ENCODE measurements around the gene GUCA2B.

The GUCA2B gene

DNA sequence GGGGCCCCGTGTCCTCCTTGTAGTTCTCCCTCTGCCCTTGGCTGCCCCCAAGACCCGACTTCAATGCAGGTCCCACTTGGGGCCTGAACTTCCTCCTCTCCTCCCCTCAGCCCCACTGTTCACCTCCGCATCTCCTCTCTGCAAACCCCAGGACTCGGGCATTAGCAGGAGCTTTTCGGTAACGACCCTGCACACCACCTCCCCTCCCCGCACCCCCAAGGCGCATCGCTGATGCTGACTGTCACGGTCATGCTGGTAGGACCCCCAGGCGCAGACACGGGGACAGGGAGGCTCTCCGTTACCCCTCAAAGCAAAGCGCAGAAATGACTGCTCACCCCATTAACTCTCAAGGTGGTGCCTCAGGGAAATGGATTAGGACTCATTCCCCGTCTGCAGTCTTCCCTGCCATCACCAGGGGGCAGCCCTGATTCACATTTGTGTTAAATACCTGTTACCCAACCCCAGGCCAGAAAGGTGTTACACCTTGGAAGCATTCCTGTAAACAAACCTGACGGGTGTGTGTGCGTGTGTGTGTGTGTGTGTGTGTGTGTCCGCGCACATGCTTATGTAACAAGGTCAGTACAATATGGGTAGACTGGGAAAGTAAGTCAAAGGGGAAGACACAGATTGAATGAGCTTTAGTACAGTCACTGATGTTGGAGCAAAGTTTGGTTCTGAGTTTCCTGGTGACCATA is 6.4 kb upstream of the GUCA2B start:
- no peak overlapping the region for H3K4me3 ChIP-seq (ENCODE audit: low read depth, low read length)
- TF ChIP-seq, protein P1, sequence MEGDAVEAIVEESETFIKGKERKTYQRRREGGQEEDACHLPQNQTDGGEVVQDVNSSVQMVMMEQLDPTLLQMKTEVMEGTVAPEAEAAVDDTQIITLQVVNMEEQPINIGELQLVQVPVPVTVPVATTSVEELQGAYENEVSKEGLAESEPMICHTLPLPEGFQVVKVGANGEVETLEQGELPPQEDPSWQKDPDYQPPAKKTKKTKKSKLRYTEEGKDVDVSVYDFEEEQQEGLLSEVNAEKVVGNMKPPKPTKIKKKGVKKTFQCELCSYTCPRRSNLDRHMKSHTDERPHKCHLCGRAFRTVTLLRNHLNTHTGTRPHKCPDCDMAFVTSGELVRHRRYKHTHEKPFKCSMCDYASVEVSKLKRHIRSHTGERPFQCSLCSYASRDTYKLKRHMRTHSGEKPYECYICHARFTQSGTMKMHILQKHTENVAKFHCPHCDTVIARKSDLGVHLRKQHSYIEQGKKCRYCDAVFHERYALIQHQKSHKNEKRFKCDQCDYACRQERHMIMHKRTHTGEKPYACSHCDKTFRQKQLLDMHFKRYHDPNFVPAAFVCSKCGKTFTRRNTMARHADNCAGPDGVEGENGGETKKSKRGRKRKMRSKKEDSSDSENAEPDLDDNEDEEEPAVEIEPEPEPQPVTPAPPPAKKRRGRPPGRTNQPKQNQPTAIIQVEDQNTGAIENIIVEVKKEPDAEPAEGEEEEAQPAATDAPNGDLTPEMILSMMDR (IDR thresholded peaks at IDR 0.05; ENCODE audit: borderline replicate concordance, insufficient read depth, low read depth, low read length): peak; percentile 90

DNA sequence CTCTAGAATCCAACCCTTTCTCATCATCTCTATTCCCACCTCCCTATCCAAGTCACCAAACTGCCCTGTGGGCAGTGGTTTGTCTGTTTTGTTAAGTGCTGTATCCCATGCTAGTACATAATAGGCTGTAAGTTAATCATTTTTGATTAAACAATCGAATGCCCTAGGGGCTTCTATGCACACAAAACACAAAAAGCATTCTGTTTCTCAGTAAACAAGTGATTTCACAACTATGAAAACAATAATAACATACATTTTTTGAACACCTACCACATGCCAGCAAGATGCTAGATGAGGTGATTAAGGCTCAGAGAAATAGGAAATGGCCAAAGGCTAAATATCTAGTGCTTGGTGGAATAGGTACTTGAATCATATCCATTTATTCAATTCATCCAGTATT is 5.0 kb upstream of the GUCA2B start:
- no peak overlapping the region for H3K4me3 ChIP-seq (ENCODE audit: low read depth, low read length)
- TF ChIP-seq, protein P1 (IDR thresholded peaks at IDR 0.05; ENCODE audit: borderline replicate concordance, insufficient read depth, low read depth, low read length): no peak

DNA sequence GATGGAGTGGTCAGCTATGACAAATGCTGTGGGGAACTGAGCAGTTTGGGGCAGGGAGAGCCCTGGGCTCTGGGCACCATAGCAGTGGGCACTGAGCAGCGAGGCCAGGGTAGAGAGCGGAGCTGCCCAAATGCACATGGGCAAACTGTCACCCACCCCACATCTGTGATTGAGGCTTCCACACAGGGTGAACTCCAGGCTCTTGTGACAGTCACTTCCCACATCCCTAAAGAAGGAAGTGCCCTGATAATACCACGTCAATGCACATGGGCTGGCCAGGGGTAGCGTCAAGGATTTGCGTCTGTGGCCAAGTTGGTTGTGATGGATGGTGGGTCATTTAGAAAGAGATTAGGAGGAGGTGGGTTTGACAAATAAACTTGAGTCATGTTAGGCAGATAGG is 2.6 kb upstream of the GUCA2B start:
- TF ChIP-seq, protein P1 (IDR thresholded peaks at IDR 0.05; ENCODE audit: borderline replicate concordance, insufficient read depth, low read depth, low read length): no peak

DNA sequence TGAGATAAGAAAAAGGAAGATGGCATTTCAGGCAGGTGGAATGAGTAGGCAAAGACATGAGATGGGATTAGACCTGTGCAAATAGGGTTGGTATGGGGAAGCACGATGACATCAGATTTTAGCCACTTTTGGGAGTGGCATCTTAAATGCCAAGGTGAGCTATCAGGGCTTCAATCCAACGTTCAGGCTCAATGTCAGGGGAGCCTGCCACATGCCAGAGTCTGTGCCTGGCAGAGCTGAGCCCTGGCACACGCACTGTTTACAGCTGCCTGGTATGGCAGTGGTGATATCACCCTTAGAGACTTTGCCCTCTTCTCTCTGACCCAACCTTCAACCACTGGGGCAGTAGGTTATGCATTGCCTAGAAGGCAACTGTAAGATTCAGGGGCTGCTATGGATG is 1.1 kb upstream of the GUCA2B start:
- TF ChIP-seq, protein P1 (IDR thresholded peaks at IDR 0.05; ENCODE audit: borderline replicate concordance, insufficient read depth, low read depth, low read length): no peak

More for the DNA sequence above, 2.6 kb upstream of the GUCA2B start:
- no peak overlapping the region for H3K4me3 ChIP-seq (ENCODE audit: low read depth, low read length)

DNA sequence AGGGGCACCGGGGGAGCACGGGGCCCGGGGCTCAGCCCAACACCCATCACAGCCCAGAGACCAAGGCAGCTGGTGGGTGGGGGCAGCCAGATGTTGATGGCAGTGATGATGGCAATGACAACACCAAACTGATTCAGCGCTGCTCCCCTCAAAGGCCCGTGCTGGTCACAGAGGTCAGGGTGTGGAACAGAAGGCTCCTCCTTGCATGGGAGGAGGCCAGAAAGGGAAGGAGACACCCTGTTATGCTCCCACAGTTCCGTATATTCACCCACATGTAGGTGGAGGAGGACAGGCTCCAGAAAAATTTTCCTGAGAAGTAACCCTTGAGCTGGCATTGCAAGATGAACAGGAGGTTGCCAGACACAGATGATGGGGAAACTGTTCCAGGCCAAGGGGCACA is 414 bp downstream of the GUCA2B start:
- H3K4me3 ChIP-seq (ENCODE audit: low read depth, low read length): no peak overlapping the region
- TF ChIP-seq, protein P1 (IDR thresholded peaks at IDR 0.05; ENCODE audit: borderline replicate concordance, insufficient read depth, low read depth, low read length): no peak

More for the DNA sequence above, 1.1 kb upstream of the GUCA2B start:
- H3K4me3 ChIP-seq (ENCODE audit: low read depth, low read length): no peak overlapping the region

DNA sequence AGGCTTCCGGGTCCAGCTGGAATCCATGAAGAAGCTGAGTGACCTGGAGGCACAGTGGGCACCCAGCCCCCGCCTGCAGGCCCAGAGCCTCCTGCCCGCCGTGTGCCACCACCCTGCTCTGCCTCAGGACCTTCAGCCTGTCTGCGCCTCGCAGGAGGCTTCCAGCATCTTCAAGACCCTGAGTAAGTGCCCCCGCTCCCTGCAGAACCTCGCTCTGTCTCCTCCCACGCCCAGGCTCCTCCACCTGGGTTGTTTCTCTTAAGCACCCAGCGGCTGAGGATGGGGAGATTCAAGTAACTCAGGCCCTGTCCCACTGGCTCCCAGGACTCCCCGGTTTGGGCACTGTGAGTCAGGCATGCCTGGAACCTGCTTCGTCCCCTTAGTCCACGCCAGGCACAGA is 1.5 kb downstream of the GUCA2B start:
- H3K4me3 ChIP-seq (ENCODE audit: low read depth, low read length): no peak overlapping the region
- TF ChIP-seq, protein P1 (IDR thresholded peaks at IDR 0.05; ENCODE audit: borderline replicate concordance, insufficient read depth, low read depth, low read length): no peak

DNA sequence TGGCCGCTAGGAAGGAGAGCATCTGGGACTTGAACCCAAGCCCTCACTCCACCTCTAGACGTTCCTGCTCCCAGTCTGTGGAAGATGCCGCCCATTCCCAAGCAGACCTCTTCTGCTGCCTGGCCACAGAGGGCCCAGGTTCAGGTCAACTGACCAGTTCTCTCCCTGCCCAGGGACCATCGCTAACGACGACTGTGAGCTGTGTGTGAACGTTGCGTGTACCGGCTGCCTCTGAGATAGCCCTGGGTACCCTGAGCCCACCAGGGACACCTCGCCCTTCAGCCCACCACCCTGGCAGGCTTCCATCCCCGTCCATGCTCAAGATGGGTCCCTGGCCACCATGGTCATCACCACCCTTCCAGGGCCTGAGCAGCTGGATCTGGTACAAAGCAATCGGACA is 2.2 kb downstream of the GUCA2B start:
- no peak overlapping the region for H3K4me3 ChIP-seq (ENCODE audit: low read depth, low read length)
- TF ChIP-seq, protein P1 (IDR thresholded peaks at IDR 0.05; ENCODE audit: borderline replicate concordance, insufficient read depth, low read depth, low read length): no peak
